B cell (primary cell): ENCODE measurements around the gene RGS6.

Experiments
- CTCF ChIP-seq: fragments of 200-600 bp; IDR thresholded peaks from one replicate; pipeline ENCODE4 v1.8.0; 2022; ENCODE audit warnings: antibody characterized with exemption, mild to moderate bottlenecking
- EZH2 ChIP-seq: IDR thresholded peaks from 2 replicates; pipeline ENCODE4 v1.6.1; 2012; ENCODE audit warnings: borderline replicate concordance, low read depth, mild to moderate bottlenecking, moderate library complexity, low read length; ENCODE audit not compliant: insufficient read depth, poor library complexity, severe bottlenecking

- no peak for TF ChIP-seq CTCF
- no peak for TF ChIP-seq EZH2
These were observed 371.7 kb downstream of the RGS6 start for GRCh38 chr14:72303930-72304329.
